ENCODE data around the gene PYY. TPM values are rescaled to one million over a fixed set of nuclear protein-coding genes. Genes with fewer than 3 reads are reported as not detected.

PYY gene
- total RNA-seq, 3 donors from 2014 or later, result 0.88 to 0.98 TPM; not detected in 1

GRCh38 chr17:43911904-43912303 lies 41.8 kb downstream of the PYY start:
- no peak for DNase-seq (ENCODE audit: low spot score in 2 of 2)
- Histone ChIP-seq H3K27ac (no peak overlapping the region), H3K36me3 (no peaks in the 10 kb centered on the region), H3K27me3 (no peaks in the 10 kb centered on the region), H3K4me1 (peaks cover 0 to 6% of the 10 kb centered on the region in 2 donors), H3K9me3 (no peaks in the 10 kb centered on the region), H3K4me3 (no peak overlapping the region)
- intact Hi-C loops (cut with DNase I; ENCODE audit: low total_unique reads), result no loop called here
- TF ChIP-seq CTCF (IDR thresholded peaks at IDR 0.05) (no peak), POLR2A (IDR thresholded peaks at IDR 0.05) (no peak), POLR2AphosphoS5 (IDR thresholded peaks at IDR 0.05) (no peak)

GRCh38 chr17:43909537-43910231 lies 44.1 kb downstream of the PYY start:
- no peak for DNase-seq (ENCODE audit: low spot score in 2 of 2)
- Histone ChIP-seq H3K27me3 (peaks cover 0 to 5% of the 10 kb centered on the region in 2 donors), H3K27ac (no peak overlapping the region), H3K4me1 (peaks cover 8 to 10% of the 10 kb centered on the region in 2 donors), H3K4me3 (no peak overlapping the region), H3K36me3 (no peaks in the 10 kb centered on the region), H3K9me3 (no peaks in the 10 kb centered on the region)
- intact Hi-C loops (cut with DNase I; ENCODE audit: low total_unique reads), result no loop called here
- TF ChIP-seq POLR2A (IDR thresholded peaks at IDR 0.05) (no peak), CTCF (IDR thresholded peaks at IDR 0.05) (no peak), POLR2AphosphoS5 (IDR thresholded peaks at IDR 0.05) (no peak)

GRCh38 chr17:43907998-43908721 lies 45.6 kb downstream of the PYY start:
- H3K4me1 ChIP-seq, result peaks cover 8 to 10% of the 10 kb centered on the region in 2 donors
- H3K36me3 ChIP-seq, result no peaks in the 10 kb centered on the region
- intact Hi-C loops (cut with DNase I; ENCODE audit: low total_unique reads), result no loop called here
- H3K27ac ChIP-seq, result peak overlapping the region; percentile 87 to 90
- TF ChIP-seq POLR2A (IDR thresholded peaks at IDR 0.05) (no peak), CTCF (IDR thresholded peaks at IDR 0.05) (no peak), POLR2AphosphoS5 (IDR thresholded peaks at IDR 0.05) (peak in 2 of 3 donors; percentile 17 to 31)
- peaks cover 0 to 5% of the 10 kb centered on the region in 2 donors for H3K27me3 ChIP-seq
- H3K4me3 ChIP-seq, result peak overlapping the region; percentile 67 to 87 (median 76)
- no peaks in the 10 kb centered on the region for H3K9me3 ChIP-seq
- peak in 1 of 2 donors; percentile 57 for DNase-seq (ENCODE audit: low spot score in 2 of 2)

GRCh38 chr17:43907425-43907981 lies 46.2 kb downstream of the PYY start, which contains the start of gene MPP2:
Gene MPP2 (minus strand): TSS chr17:43907536. CDS start chr17:43904460, 3,076 bp downstream.
- intact Hi-C loops (cut with DNase I; ENCODE audit: low total_unique reads), result no loop called here
- no peaks in the 10 kb centered on the region for H3K9me3 ChIP-seq
- peak within 1 kb of the TSS; percentile 87 to 90 for H3K27ac ChIP-seq
- peaks cover 0 to 5% of the 10 kb centered on the region in 2 donors for H3K27me3 ChIP-seq
- peak in 1 of 2 donors; percentile 65 for DNase-seq (ENCODE audit: low spot score in 2 of 2)
- H3K4me3 ChIP-seq, result peak within 1 kb of the TSS; percentile 67 to 87 (median 76)
- peaks cover 8 to 10% of the 10 kb centered on the region in 2 donors for H3K4me1 ChIP-seq
- H3K36me3 ChIP-seq, result no peaks in the 10 kb centered on the region
- TF ChIP-seq CTCF (IDR thresholded peaks at IDR 0.05), result peak in 1 of 3 donors; percentile 24
- peak; percentile 17 to 51 (median 31) for TF ChIP-seq POLR2AphosphoS5 (IDR thresholded peaks at IDR 0.05)
- TF ChIP-seq POLR2A (IDR thresholded peaks at IDR 0.05), result no peak
